Cerebellar nuclear complex (tissue), 1 donor: ENCODE data around the gene FZD1.

Source experiments
- DNase-seq, 2 experiments: peaks; one replicate each; lab custom pipeline; 2025; lab: John Stamatoyannopoulos, UW

The FZD1 gene

GRCh38 chr7:91264924-91265681 lies 870 bp downstream of the FZD1 start:
- DNase-seq, result no peak

- DNase-seq, result no peak
Measured at GRCh38 chr7:91265693-91266066, 1.4 kb downstream of the FZD1 start.

- DNase-seq, result no peak
Measured at GRCh38 chr7:91266067-91266688, 1.9 kb downstream of the FZD1 start.

- DNase-seq, result no peak
Measured at GRCh38 chr7:91266689-91267090, 2.5 kb downstream of the FZD1 start.

GRCh38 chr7:91267171-91267955 lies 3.1 kb downstream of the FZD1 start:
- no peak for DNase-seq

- DNase-seq, result no peak
Measured at GRCh38 chr7:91270372-91270771, 6.1 kb downstream of the FZD1 start.

- no peak for DNase-seq
Measured at GRCh38 chr7:91276909-91277308, 12.7 kb downstream of the FZD1 start.

- no peak for DNase-seq
Measured at GRCh38 chr7:91280185-91280584, 16.0 kb downstream of the FZD1 start.

- no peak for DNase-seq
Measured at GRCh38 chr7:91280604-91281003, 16.4 kb downstream of the FZD1 start.

- DNase-seq, result no peak
Measured at GRCh38 chr7:91285696-91286355, 21.6 kb downstream of the FZD1 start.

- no peak for DNase-seq
Measured at GRCh38 chr7:91286432-91286831, 22.2 kb downstream of the FZD1 start.

- DNase-seq, result no peak
Measured at GRCh38 chr7:91287371-91288084, 23.3 kb downstream of the FZD1 start.

- DNase-seq, result no peak
Measured at GRCh38 chr7:91288208-91288824, 24.1 kb downstream of the FZD1 start.

- DNase-seq, result no peak
Measured at GRCh38 chr7:91289633-91290254, 25.5 kb downstream of the FZD1 start.

GRCh38 chr7:91291302-91291701 lies 27.1 kb downstream of the FZD1 start:
- no peak for DNase-seq

GRCh38 chr7:91291902-91292301 lies 27.7 kb downstream of the FZD1 start:
- no peak for DNase-seq

GRCh38 chr7:91292506-91292905 lies 28.3 kb downstream of the FZD1 start:
- DNase-seq, result no peak

GRCh38 chr7:91293136-91293535 lies 28.9 kb downstream of the FZD1 start:
- DNase-seq, result no peak

GRCh38 chr7:91293840-91294239 lies 29.6 kb downstream of the FZD1 start:
- DNase-seq, result no peak

GRCh38 chr7:91294639-91295220 lies 30.5 kb downstream of the FZD1 start:
- no peak for DNase-seq

GRCh38 chr7:91295576-91295975 lies 31.3 kb downstream of the FZD1 start:
- DNase-seq, result no peak
